ENCODE results near the gene KRTAP4-12. TPM values are rescaled to one million over a fixed set of nuclear protein-coding genes. Genes with fewer than 3 reads are reported as not detected.
A peak's percentile ranks its signal among the peaks of the same experiment; 100 is the strongest.

The KRTAP4-12 gene
- total RNA-seq, 1 experiment from 2014 or later: not detected

DNA sequence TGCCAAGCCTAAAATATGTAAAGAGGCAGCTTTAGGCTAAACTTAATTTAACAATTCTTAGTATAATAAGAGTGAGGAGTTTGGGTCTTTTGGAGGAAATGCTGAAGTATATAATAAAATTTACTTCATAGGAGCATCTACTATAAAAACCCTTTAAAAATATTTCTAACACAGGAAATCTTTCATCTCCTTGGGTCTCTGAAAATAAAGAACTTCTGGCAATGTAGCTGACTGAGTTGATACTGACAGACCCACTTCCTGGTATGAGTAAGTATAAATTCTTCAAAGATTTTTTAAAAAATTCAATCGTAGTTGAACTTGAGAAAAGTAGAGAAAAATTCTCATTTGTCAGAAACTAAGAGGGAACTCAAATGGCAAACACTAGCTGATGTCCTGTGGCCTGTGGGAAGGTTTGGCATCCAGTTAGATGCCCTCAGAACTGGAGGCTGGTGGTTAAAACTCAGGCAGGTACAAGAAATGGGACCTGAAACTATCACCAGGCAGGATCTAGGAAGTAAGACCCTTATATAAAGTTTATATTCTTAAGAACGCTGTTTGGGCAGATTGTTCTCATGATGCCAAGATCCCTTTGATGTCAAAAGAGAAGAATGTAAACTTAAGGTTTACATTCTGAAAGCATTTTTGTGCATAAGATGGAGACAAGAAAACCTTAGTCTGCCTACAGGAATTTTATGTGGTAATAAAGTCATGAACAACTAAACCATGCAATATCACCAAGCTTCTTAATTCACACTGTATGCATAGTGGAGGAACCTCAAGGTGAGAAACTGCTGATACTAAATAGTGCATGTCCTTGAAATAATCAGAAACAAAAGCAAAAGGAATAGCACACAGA is 10.1 kb upstream of the KRTAP4-12 start:
- Histone ChIP-seq H3K9me2 (ENCODE audit: insufficient read depth) (no peaks in the 10 kb centered on the region), H3K4me2 (ENCODE audit: low read length) (no peak overlapping the region), H3K4me3 (replicated peaks in 1 of 2; ENCODE audit: low read depth in 1 of 2, low read length in 2 of 2) (no peak overlapping the region), H3K36me3 (ENCODE audit: control insufficient read depth in 1 of 2, insufficient read depth in 2 of 2, low read length in 2 of 2) (peaks cover 0 to 19% of the 10 kb centered on the region in 2 experiments; a peak in 2 of 4 replicates), H3K9me3 (ENCODE audit: control insufficient read depth in 1 of 2, insufficient read depth in 1 of 2, low read depth in 1 of 2, low read length in 2 of 2) (peaks cover 0 to 10% of the 10 kb centered on the region in 2 experiments; a peak in 2 of 4 replicates), H3K4me1 (ENCODE audit: control insufficient read depth in 1 of 2, insufficient read depth in 2 of 2, low read length in 2 of 2) (peaks cover 3 to 31% of the 10 kb centered on the region in 2 experiments; a peak in 2 of 4 replicates), H3K27ac (ENCODE audit: low read depth, low read length) (no peak overlapping the region), H2AFZ (ENCODE audit: low read depth, low read length, poor library complexity, severe bottlenecking) (peak overlapping the region; percentile 32), H3K9ac (ENCODE audit: low read length) (no peak overlapping the region), H3K79me2 (ENCODE audit: insufficient read depth, low read length) (no peaks in the 10 kb centered on the region), H4K20me1 (ENCODE audit: insufficient read depth) (no peaks in the 10 kb centered on the region), H3K27me3 (ENCODE audit: insufficient read depth, low read length) (no peaks in the 10 kb centered on the region)
- ATAC-seq: no peak
- BruUV-seq (replicated peaks): no TSS peak
- intact Hi-C loops (cut with micrococcal nuclease): no loop called here
- CTCF ChIA-PET: no interaction called here
- TF ChIP-seq TCF7L2 (IDR thresholded peaks at IDR 0.05; ENCODE audit: borderline replicate concordance, extremely low read depth, insufficient read depth, insufficient read length): no peak
- TF ChIP-seq POLR2AphosphoS5 (IDR thresholded peaks at IDR 0.05; ENCODE audit: low read depth, low read length): no peak
- TF ChIP-seq ELF1 (IDR thresholded peaks at IDR 0.05; ENCODE audit: borderline replicate concordance, low read depth): no peak
- TF ChIP-seq, protein P1, sequence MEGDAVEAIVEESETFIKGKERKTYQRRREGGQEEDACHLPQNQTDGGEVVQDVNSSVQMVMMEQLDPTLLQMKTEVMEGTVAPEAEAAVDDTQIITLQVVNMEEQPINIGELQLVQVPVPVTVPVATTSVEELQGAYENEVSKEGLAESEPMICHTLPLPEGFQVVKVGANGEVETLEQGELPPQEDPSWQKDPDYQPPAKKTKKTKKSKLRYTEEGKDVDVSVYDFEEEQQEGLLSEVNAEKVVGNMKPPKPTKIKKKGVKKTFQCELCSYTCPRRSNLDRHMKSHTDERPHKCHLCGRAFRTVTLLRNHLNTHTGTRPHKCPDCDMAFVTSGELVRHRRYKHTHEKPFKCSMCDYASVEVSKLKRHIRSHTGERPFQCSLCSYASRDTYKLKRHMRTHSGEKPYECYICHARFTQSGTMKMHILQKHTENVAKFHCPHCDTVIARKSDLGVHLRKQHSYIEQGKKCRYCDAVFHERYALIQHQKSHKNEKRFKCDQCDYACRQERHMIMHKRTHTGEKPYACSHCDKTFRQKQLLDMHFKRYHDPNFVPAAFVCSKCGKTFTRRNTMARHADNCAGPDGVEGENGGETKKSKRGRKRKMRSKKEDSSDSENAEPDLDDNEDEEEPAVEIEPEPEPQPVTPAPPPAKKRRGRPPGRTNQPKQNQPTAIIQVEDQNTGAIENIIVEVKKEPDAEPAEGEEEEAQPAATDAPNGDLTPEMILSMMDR (IDR thresholded peaks at IDR 0.05 in 2 of 3, conservative IDR thresholded peaks at IDR 0.05 in 1 of 3; ENCODE audit: borderline replicate concordance in 1 of 3, insufficient read depth in 1 of 3, low read depth in 2 of 3, low read length in 2 of 3): no peak
- no peak for TF ChIP-seq EZH2phosphoT487 (IDR thresholded peaks at IDR 0.05; ENCODE audit: borderline replicate concordance)
- no peak for TF ChIP-seq SRF (IDR thresholded peaks at IDR 0.05; ENCODE audit: low read depth)
- no peak for TF ChIP-seq ZFX (IDR thresholded peaks at IDR 0.05)
- TF ChIP-seq CBX3 (IDR thresholded peaks at IDR 0.05; ENCODE audit: low read depth): no peak
- TF ChIP-seq YY1 (IDR thresholded peaks at IDR 0.05; ENCODE audit: extremely low read depth, insufficient replicate concordance, low read depth, low read length): no peak
- no peak for TF ChIP-seq JUND (IDR thresholded peaks at IDR 0.05)
- no peak for TF ChIP-seq EZH2 (IDR thresholded peaks at IDR 0.05)
- no peak for TF ChIP-seq RAD21 (IDR thresholded peaks at IDR 0.05; ENCODE audit: low read depth)
- no peak for TF ChIP-seq ZNF274 (IDR thresholded peaks at IDR 0.05; ENCODE audit: low read depth, low read length)
- TF ChIP-seq, protein P2, sequence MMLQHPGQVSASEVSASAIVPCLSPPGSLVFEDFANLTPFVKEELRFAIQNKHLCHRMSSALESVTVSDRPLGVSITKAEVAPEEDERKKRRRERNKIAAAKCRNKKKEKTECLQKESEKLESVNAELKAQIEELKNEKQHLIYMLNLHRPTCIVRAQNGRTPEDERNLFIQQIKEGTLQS (IDR thresholded peaks at IDR 0.05): no peak
- no peak for TF ChIP-seq SIN3A (IDR thresholded peaks at IDR 0.05; ENCODE audit: low read depth)
- no peak for TF ChIP-seq CEBPB (IDR thresholded peaks at IDR 0.05; ENCODE audit: low read depth)
- no peak for TF ChIP-seq EGR1 (IDR thresholded peaks at IDR 0.05; ENCODE audit: low read depth)
- no peak for TF ChIP-seq SP1 (IDR thresholded peaks at IDR 0.05; ENCODE audit: low read depth)
- no peak for TF ChIP-seq FOSL1 (IDR thresholded peaks at IDR 0.05; ENCODE audit: low read depth)
- POLR2A ChIA-PET: no interaction called here
- no peak for DNase-seq (ENCODE audit: low read depth, low spot score)
- RAD21 ChIA-PET (ENCODE audit: low non-redundant PET in 1 of 2, low total read pairs in 2 of 2, uncharacterized antibody in 2 of 2, unreplicated experiment in 2 of 2): no interaction called here
